ENCODE data around the gene ADIPOQ.

- TF ChIP-seq GABPA (IDR thresholded peaks at IDR 0.05 in 1 of 2, conservative IDR thresholded peaks at IDR 0.05 in 1 of 2) = no peak
- TF ChIP-seq, protein P1, sequence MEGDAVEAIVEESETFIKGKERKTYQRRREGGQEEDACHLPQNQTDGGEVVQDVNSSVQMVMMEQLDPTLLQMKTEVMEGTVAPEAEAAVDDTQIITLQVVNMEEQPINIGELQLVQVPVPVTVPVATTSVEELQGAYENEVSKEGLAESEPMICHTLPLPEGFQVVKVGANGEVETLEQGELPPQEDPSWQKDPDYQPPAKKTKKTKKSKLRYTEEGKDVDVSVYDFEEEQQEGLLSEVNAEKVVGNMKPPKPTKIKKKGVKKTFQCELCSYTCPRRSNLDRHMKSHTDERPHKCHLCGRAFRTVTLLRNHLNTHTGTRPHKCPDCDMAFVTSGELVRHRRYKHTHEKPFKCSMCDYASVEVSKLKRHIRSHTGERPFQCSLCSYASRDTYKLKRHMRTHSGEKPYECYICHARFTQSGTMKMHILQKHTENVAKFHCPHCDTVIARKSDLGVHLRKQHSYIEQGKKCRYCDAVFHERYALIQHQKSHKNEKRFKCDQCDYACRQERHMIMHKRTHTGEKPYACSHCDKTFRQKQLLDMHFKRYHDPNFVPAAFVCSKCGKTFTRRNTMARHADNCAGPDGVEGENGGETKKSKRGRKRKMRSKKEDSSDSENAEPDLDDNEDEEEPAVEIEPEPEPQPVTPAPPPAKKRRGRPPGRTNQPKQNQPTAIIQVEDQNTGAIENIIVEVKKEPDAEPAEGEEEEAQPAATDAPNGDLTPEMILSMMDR (IDR thresholded peaks at IDR 0.05; ENCODE audit: low read depth, low read length, missing input control) = no peak
Measured at GRCh38 chr3:186807231-186807630, 35.3 kb upstream of the ADIPOQ start.

Measured in liver (tissue), 3 donors.